ENCODE data around the gene FOXN3.

FOXN3 gene

DNA sequence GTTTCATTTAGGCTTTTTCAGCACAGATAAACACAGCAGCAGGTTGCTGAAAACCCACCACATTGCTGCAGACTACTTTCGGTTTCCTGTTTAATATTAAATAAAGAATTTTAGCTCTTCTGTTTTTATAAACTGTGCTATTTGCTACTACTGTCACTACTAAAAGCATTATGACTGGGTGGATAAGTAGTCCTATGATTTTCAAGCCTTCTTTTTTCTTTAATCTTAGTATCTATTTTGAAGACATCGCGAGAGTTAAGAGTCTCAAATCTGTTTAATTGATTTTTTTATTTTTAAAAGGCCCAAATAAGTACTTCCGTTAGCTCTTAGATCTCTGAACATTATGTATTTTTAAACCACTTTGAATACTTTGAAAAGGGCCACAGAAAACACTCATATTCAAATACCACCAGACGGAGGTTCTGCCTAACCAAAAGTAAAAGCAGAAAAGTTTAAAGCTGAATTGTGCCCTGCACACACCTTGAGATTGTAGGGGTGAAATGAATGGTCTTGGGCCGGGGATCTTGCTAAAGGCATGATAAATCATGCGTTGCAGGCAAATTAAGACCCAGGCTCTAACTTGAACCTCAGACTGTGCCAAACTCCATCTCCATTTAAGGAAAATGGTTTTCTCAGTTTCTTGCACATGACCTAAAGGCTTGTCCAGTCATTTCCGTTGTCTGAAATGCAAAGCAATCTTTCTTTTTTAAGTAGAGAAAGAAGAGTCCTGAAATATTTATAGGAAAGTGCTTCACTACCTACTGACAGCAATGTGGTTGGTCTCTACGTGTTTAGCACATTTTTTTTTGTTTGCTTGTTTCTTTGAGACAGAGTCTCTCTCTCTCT is 13.6 kb upstream of the FOXN3 start:
- DNase-seq: peak in 1 of 2 experiments; percentile 36

GRCh38 chr14:89429199-89430181 is 12.5 kb upstream of the FOXN3 start:
- peak; percentile 64 to 78 for DNase-seq

DNA sequence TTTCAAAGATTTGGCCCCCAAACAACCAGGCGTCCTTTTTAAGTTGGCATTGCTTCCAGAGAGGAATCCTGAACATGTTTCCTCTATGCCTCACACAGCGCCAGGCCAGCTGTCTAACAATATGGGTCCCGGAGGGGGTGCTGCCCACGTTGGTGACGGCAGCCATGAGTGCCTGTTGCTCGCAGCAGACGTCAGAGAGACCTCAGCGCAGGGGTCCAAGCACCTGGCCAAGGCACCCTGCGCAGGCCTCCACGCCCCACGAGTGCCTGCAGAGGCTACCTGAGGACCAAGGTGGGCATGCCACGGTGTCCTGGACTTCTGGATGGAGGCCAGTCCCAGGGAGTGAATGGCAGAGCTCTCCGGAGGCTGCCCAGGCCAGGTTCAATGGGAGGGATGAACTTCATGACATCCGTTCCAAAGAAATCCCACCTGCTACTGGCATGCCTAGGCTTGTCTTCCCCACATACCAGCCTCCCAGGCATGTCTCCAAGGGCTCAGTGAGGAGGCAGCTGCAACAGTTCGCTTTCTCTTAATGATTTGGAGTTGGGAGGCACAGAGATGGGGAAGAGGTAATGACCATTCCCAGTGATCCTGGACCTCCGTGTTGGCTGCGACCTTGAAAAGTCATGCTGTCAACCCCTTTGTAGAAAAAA is 11.6 kb upstream of the FOXN3 start:
- DNase-seq: peak; percentile 85 to 93

GRCh38 chr14:89428173-89428523 is 11.1 kb upstream of the FOXN3 start:
- DNase-seq: no peak

GRCh38 chr14:89427426-89428172 is 10.6 kb upstream of the FOXN3 start:
- DNase-seq: no peak

- no peak for DNase-seq
Measured at GRCh38 chr14:89425931-89426330, 8.9 kb upstream of the FOXN3 start.

GRCh38 chr14:89424241-89424640 is 7.2 kb upstream of the FOXN3 start:
- peak in 1 of 2 experiments; percentile 30 for DNase-seq

GRCh38 chr14:89422952-89423345 is 5.9 kb upstream of the FOXN3 start:
- no peak for DNase-seq

DNA sequence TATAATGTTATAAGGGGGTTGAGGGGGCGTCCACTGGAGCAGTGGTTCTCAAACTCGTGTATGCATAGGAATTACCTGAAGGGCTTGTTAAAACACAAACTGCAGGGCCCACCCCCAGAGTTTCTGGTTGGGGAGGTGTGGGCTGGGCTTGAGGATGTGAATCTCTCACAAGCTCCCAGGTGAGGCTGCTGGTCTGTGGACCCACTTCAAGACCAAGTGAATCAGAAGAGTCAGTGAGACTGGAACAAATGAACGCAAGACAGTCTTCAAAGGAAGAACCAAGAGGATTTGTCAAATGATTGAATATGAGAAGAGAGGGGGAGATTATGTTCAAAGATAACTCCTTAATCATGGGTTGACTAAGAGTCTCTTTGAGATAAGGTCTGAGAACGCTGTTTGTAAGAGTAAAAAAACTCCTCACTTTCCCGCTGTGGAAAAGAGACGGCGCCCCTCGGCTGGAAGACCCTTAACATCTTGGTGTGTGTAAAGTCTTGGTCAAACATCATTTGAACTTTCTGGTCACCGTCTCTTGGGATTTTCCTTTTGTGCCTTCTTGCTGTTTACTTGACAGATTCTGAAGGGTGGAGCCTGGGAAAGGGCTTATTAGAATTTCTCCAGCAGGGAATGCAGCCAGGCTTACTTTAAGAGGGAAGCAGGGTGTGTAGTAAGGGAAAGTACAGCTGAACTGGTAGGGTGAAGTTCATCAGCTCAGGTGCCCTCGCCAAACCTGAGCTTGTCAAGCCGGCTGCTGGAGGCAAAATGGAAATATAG is 5.3 kb upstream of the FOXN3 start:
- DNase-seq: peak in 1 of 2 experiments; percentile 22

- no peak for DNase-seq
Measured at GRCh38 chr14:89420502-89420901, 3.5 kb upstream of the FOXN3 start.

- DNase-seq: no peak
Measured at GRCh38 chr14:89419973-89420482, 3.0 kb upstream of the FOXN3 start.

DNA sequence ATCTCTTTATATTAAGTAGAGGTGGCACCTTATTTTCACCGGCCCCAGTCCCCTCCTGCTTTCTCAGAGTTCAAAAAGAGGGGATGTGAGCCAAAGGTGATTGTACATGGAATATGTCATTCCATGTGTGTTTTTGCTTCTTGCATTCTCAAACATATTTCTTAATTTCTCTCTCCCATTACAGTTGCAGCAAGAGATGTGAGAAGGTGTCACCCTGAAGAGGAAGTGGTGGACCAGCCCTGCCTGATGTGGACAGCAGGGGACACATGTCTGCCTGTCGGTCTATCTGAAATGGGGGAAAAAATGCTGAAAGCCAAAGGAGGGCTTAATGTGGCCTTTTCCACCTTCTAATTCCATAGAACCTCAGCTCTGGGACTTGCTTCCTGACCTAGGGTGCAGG is 1.9 kb upstream of the FOXN3 start:
- no peak for DNase-seq

DNA sequence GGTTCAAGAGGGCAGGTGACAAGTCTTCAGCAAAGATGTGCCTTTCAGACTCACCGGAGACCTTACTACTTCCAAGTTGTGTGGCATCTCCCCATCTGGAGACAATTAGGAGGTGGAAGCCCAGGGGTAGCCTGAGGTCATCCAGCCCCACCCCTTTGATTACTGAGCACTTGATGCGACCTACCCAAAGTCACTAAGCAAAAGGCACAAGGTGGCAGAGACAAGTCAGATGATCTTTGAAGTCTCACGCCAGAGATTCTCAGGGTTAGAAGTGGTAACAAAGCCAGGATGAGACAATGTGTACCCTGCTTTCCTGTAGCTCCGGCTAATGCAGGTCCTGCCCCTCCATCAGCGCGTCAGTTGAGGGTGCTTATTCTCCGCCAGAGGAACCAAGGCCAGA is 1.4 kb upstream of the FOXN3 start:
- DNase-seq: peak in 1 of 2 experiments; percentile 17

DNA sequence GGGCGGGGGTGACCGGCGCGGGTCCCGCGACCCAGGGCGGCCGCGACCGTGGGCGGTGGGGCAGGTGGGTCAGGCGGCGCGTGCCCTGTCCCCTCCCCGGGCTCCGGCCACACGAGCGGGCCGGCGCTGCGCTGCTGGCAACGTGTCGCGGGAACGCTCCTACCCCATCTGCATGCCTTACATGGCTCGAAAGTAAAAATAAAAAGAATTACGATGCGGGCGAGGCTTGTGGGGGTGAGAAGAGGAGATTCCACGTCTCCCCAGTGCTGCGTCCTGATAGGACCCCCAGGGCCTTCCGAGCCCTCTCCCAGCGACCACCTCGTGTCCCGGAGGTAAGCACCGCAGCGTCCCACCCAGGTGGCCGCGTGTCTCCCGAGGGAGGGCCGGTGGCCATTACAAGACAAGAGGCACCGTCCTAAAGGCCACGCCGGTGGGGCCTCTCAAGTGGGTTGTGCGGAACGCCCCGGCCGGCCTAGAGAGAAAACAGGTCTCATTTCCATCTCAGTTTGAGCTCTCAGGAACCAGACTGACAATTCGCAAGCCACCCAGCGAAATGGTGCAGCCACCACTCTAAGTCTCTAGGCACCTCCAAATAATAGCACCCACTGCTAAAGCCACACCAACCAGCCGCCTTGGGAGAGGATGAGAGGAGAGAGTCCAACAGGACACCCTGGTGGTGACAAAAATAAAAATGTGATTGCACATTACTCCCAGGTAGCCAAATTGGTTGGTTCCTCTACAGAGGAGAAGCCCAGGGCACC is 612 bp upstream of the FOXN3 start:
- peak; percentile 55 to 72 for DNase-seq

GRCh38 chr14:89416002-89416995 is 734 bp downstream of the FOXN3 start:
- DNase-seq: peak; percentile 94 to 96

- no peak for DNase-seq
Measured at GRCh38 chr14:89415159-89415558, 1.9 kb downstream of the FOXN3 start.

DNA sequence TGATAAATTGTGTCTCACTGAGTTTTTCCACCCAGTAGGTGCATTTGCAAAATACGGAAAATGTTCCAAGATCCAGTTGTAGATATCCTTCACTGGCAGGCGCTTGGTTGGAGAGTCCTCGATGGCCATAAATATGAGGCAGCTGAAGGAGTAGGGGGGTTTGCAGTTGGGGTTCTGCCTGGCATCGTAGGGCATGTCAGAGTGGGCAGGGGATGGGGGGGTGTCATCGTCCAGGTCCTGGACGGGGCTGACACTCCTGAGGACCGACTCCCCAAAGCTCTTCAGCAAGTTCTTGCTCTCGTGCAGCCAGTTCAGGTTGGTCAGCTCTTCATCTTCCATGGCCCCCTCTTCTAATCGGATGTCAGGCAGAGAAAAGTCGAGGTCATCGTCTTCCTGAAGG is 5.1 kb downstream of the FOXN3 start:
- no peak for DNase-seq

DNA sequence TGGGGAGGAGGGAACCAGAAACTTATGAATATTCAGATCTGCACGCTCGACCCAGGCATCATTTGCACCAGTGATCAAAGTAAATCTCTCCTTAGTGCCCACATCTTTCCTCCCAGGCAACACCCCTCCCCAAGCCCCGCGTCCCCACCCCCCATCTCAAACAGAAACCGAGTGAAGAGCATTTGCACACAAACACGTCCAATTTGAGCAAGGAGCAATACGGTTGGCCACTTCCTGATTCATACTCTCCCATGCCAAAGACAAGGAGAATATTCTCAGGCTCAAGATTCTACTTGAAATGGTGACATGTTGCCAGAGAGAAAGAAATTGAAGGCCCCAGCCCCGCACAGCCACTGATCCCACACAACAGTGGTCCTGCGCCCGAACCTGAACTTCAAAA is 7.1 kb downstream of the FOXN3 start:
- DNase-seq: no peak

Measured in NCI-H526 (cell line).